Measurements from ENCODE around the gene ADM5.

ADM5 gene

GRCh38 chr19:49658566-49659442 lies 30.6 kb upstream of the ADM5 start:
- no peak for DNase-seq

GRCh38 chr19:49660338-49660961 lies 28.9 kb upstream of the ADM5 start:
- DNase-seq: no peak

- DNase-seq: no peak
Observed at GRCh38 chr19:49662011-49662410, 27.4 kb upstream of the ADM5 start.

- no peak for DNase-seq
Observed at GRCh38 chr19:49663224-49663623, 26.2 kb upstream of the ADM5 start.

- DNase-seq: peak; percentile 93
Observed at GRCh38 chr19:49664171-49665035, 25.0 kb upstream of the ADM5 start.

- no peak for DNase-seq
Observed at GRCh38 chr19:49665036-49665350, 24.4 kb upstream of the ADM5 start.

- DNase-seq: peak; percentile 100
Observed at GRCh38 chr19:49665351-49666119, 23.9 kb upstream of the ADM5 start, which contains the start of the genes BCL2L12 and IRF3. BCL2L12 (plus strand) TSS chr19:49665933; CDS start chr19:49666693, 760 bp downstream. IRF3 (minus strand) TSS chr19:49665857; CDS start chr19:49664838, 1,019 bp downstream.

GRCh38 chr19:49666120-49666444 lies 23.3 kb upstream of the ADM5 start:
- no peak for DNase-seq

- no peak for DNase-seq
Observed at GRCh38 chr19:49667473-49667872, 21.9 kb upstream of the ADM5 start.

- DNase-seq: no peak
Observed at GRCh38 chr19:49669516-49669915, 19.9 kb upstream of the ADM5 start.

- DNase-seq: peak; percentile 81
Observed at GRCh38 chr19:49672131-49672919, 17.1 kb upstream of the ADM5 start.

- peak; percentile 57 for DNase-seq
Observed at GRCh38 chr19:49676136-49676783, 13.1 kb upstream of the ADM5 start.

GRCh38 chr19:49676784-49677230 lies 12.6 kb upstream of the ADM5 start:
- peak; percentile 97 for DNase-seq

- peak; percentile 54 for DNase-seq
Observed at GRCh38 chr19:49677231-49677900, 12.0 kb upstream of the ADM5 start, which contains the start of gene PRMT1. PRMT1 (plus strand) TSS chr19:49677271; CDS start chr19:49677281, 10 bp downstream.

- DNase-seq: peak; percentile 80
Observed at GRCh38 chr19:49677901-49678674, 11.3 kb upstream of the ADM5 start.

- no peak for DNase-seq
Observed at GRCh38 chr19:49678985-49679770, 10.2 kb upstream of the ADM5 start.

GRCh38 chr19:49679771-49680413 lies 9.5 kb upstream of the ADM5 start:
- peak; percentile 17 for DNase-seq
